GM19099 (cell line): ENCODE results near the gene GRM1.

Source experiments
- POLR2A ChIP-seq: IDR thresholded peaks from 3 replicates; pipeline ENCODE4 v1.6.1; 2011; ENCODE audit warnings: low read depth; ENCODE audit not compliant: insufficient read length; ENCODE audit errors: extremely low read depth

GRM1 gene

GRCh38 chr6:146397638-146398037, 368.8 kb downstream of the GRM1 start:
- TF ChIP-seq POLR2A, result no peak

- no peak for TF ChIP-seq POLR2A
Observed at GRCh38 chr6:146402476-146402875, 373.6 kb downstream of the GRM1 start.

GRCh38 chr6:146408583-146408982, 379.7 kb downstream of the GRM1 start:
- TF ChIP-seq POLR2A, result no peak

GRCh38 chr6:146410851-146411595, 382.2 kb downstream of the GRM1 start:
- TF ChIP-seq POLR2A, result no peak

GRCh38 chr6:146419576-146419975, 390.7 kb downstream of the GRM1 start:
- TF ChIP-seq POLR2A, result no peak

- no peak for TF ChIP-seq POLR2A
Observed at GRCh38 chr6:146420255-146420654, 391.4 kb downstream of the GRM1 start.

GRCh38 chr6:146422789-146423375, 394.0 kb downstream of the GRM1 start:
- no peak for TF ChIP-seq POLR2A

GRCh38 chr6:146423452-146423851, 394.6 kb downstream of the GRM1 start:
- TF ChIP-seq POLR2A, result no peak

- no peak for TF ChIP-seq POLR2A
Observed at GRCh38 chr6:146426516-146426915, 397.7 kb downstream of the GRM1 start.

- TF ChIP-seq POLR2A, result no peak
Observed at GRCh38 chr6:146429831-146430230, 401.0 kb downstream of the GRM1 start.

- TF ChIP-seq POLR2A, result no peak
Observed at GRCh38 chr6:146433881-146434731, 405.2 kb downstream of the GRM1 start.

GRCh38 chr6:146434732-146435390, 406.0 kb downstream of the GRM1 start:
- TF ChIP-seq POLR2A, result no peak

GRCh38 chr6:146441907-146442306, 413.0 kb downstream of the GRM1 start:
- TF ChIP-seq POLR2A, result no peak

- TF ChIP-seq POLR2A, result no peak
Observed at GRCh38 chr6:146444189-146444588, 415.3 kb downstream of the GRM1 start.

- no peak for TF ChIP-seq POLR2A
Observed at GRCh38 chr6:146445233-146445632, 416.4 kb downstream of the GRM1 start.
